CD4-positive, alpha-beta T cell (primary cell): ENCODE measurements around the gene SULT6B1. TPM values are rescaled to one million over a fixed set of nuclear protein-coding genes. Genes with fewer than 3 reads are reported as not detected.

Experiments used
- ATAC-seq: fragments of 200-7000 bp; cut with Tn5 transposase; one replicate; pipeline ENCODE4 v1.10.0; 2022; ENCODE audit warnings: mild to moderate bottlenecking; ENCODE audit not compliant: poor library complexity
- CTCF ChIA-PET: fragments of 350-600 bp; sonication (Branson Sonifier 250); formaldehyde crosslinking; loops from one replicate; lab custom pipeline; 2021; ENCODE audit warnings: antibody characterized with exemption, inconsistent platforms; lab: Charles Lee
- POLR2A ChIA-PET: fragments of 350-600 bp; sonication (Branson Sonifier 250); formaldehyde crosslinking; loops from one replicate; lab custom pipeline; 2021; ENCODE audit warnings: antibody characterized with exemption, inconsistent platforms; lab: Charles Lee
- DNase-seq, 14 experiments: peaks; one replicate each; pipeline ENCODE4 v3.0.0-alpha.2; 2013 to 2020; ENCODE audit warnings: mixed read lengths in 2 of 14
- H3K27ac ChIP-seq, 2 donors: one replicate each; pipeline versions ENCODE4 v1.5.1 to v1.7.0; 2013; ENCODE audit warnings: low read length in 2 of 2, low read depth in 1 of 2, mild to moderate bottlenecking in 1 of 2
- H3K27me3 ChIP-seq, 2 experiments: 1 replicate in 1 of 2; 2 replicates in 1 of 2; pipeline versions ENCODE4 v1.6.1 to v1.7.0; 2013; ENCODE audit warnings: low read length in 2 of 2, control low read depth in 1 of 2, mild to moderate bottlenecking in 1 of 2, moderate library complexity in 1 of 2; ENCODE audit not compliant: insufficient read depth in 2 of 2, control insufficient read depth in 1 of 2
- H3K36me3 ChIP-seq: one replicate; pipeline ENCODE4 v1.6.1; 2013; ENCODE audit warnings: low read length, control low read depth; ENCODE audit not compliant: insufficient read depth
- H3K4me1 ChIP-seq: one replicate; pipeline ENCODE4 v1.6.1; 2013; ENCODE audit warnings: low read length, control low read depth; ENCODE audit not compliant: insufficient read depth
- H3K4me3 ChIP-seq: one replicate; pipeline ENCODE4 v1.5.1; 2013; ENCODE audit warnings: mild to moderate bottlenecking, low read length, moderate library complexity
- H3K9me3 ChIP-seq, 2 experiments: 1 replicate in 1 of 2; 2 replicates in 1 of 2; pipeline versions ENCODE4 v1.6.1 to v1.7.0; 2013; ENCODE audit warnings: low read length in 2 of 2, mild to moderate bottlenecking in 2 of 2, control low read depth in 1 of 2, moderate library complexity in 1 of 2; ENCODE audit not compliant: control insufficient read depth in 1 of 2, insufficient read depth in 1 of 2
- H3K27ac Mint-ChIP-seq: one replicate; pipeline ENCODE4 v1.8.0; 2020; ENCODE audit warnings: mixed read lengths
- H3K27me3 Mint-ChIP-seq: one replicate; pipeline ENCODE4 v1.8.0; 2021; ENCODE audit warnings: mixed read lengths
- H3K36me3 Mint-ChIP-seq: one replicate; pipeline ENCODE4 v1.8.0; 2021; ENCODE audit warnings: low read depth, mixed read lengths
- H3K4me1 Mint-ChIP-seq: one replicate; pipeline ENCODE4 v1.8.0; 2021; ENCODE audit warnings: low read depth, mixed read lengths
- H3K4me3 Mint-ChIP-seq: one replicate; pipeline ENCODE4 v1.8.0; 2020; ENCODE audit warnings: mild to moderate bottlenecking, mixed read lengths
- H3K9me3 Mint-ChIP-seq: one replicate; pipeline ENCODE4 v1.8.0; 2020; ENCODE audit warnings: mixed read lengths
- intact Hi-C, 2 experiments: fragments of 100-400 bp; cut with DNase I in 1 of 2; cut with micrococcal nuclease in 1 of 2; formaldehyde crosslinking; loops; one replicate each; pipeline versions ENCODE4 v1.15.1 to v1.9.0; 2023 to 2025; cut with DNase I, micrococcal nuclease
- total RNA-seq, 174 experiments: library from RNA in 2 of 174; stranded (reverse) in 2 of 174; gene quantifications; one replicate each; pipeline ENCODE4 v1.2.3 and lab custom pipeline; 2021 to 2026
- TF ChIP-seq, protein P1 (sequence below): fragments of 200-600 bp; IDR thresholded peaks from one replicate; pipeline ENCODE4 v1.8.0; 2022; ENCODE audit warnings: antibody characterized with exemption, mild to moderate bottlenecking

SULT6B1 gene
- total RNA-seq, 2 experiments from 2014 or later: not detected

GRCh38 chr2:37180006-37180639 is 8.3 kb downstream of the SULT6B1 start:
- no peak overlapping the region for H3K27ac ChIP-seq
- peaks cover 0 to 6% of the 10 kb centered on the region in 2 experiments for H3K27me3 ChIP-seq
- Mint-ChIP-seq H3K27me3 (peaks cover 15% of the 10 kb centered on the region), H3K9me3 (no peaks in the 10 kb centered on the region), H3K4me1 (no peaks in the 10 kb centered on the region), H3K36me3 (no peaks in the 10 kb centered on the region), H3K27ac (no peak overlapping the region), H3K4me3 (no peak overlapping the region)
- ATAC-seq (no peak), DNase-seq (no peak)
- no peaks in the 10 kb centered on the region for H3K36me3 ChIP-seq
- ChIA-PET POLR2A (no interaction called here), CTCF (no interaction called here)
- intact Hi-C loops: no loop called here
- H3K4me1 ChIP-seq: no peaks in the 10 kb centered on the region
- H3K9me3 ChIP-seq: no peaks in the 10 kb centered on the region
- H3K4me3 ChIP-seq: no peak overlapping the region
- TF ChIP-seq, protein P1, sequence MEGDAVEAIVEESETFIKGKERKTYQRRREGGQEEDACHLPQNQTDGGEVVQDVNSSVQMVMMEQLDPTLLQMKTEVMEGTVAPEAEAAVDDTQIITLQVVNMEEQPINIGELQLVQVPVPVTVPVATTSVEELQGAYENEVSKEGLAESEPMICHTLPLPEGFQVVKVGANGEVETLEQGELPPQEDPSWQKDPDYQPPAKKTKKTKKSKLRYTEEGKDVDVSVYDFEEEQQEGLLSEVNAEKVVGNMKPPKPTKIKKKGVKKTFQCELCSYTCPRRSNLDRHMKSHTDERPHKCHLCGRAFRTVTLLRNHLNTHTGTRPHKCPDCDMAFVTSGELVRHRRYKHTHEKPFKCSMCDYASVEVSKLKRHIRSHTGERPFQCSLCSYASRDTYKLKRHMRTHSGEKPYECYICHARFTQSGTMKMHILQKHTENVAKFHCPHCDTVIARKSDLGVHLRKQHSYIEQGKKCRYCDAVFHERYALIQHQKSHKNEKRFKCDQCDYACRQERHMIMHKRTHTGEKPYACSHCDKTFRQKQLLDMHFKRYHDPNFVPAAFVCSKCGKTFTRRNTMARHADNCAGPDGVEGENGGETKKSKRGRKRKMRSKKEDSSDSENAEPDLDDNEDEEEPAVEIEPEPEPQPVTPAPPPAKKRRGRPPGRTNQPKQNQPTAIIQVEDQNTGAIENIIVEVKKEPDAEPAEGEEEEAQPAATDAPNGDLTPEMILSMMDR: no peak

DNA sequence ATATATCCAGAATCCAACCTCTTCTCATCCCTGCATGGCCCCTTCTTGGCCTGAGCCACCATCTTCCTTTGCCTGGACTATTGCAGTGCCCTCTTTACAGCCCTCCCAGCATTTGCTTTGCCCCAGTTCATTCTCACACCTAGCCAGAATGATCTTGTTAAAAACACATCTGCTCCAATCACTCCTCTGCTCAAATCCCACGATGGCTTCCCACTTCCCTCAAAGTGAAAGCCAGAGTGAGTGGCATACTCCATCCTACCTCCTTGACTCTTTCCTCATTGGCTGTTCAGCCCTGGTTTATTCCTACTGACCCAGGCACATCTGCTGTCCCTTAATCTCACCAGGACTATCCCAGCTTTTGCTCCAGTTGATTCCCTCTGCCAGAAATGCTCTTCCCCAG is 14.7 kb downstream of the SULT6B1 start:
- intact Hi-C loops: loop anchor here in 1 of 2 experiments (10.0 kb wide), 1 partner anchor 211 kb away; no protein-coding TSS in a partner anchor
- CTCF ChIA-PET: no interaction called here

GRCh38 chr2:37171624-37171950 is 16.9 kb downstream of the SULT6B1 start:
- Mint-ChIP-seq H3K27me3 (no peaks in the 10 kb centered on the region), H3K27ac (no peak overlapping the region), H3K4me3 (no peak overlapping the region), H3K4me1 (no peaks in the 10 kb centered on the region), H3K36me3 (no peaks in the 10 kb centered on the region), H3K9me3 (no peaks in the 10 kb centered on the region)
- Histone ChIP-seq H3K36me3 (no peaks in the 10 kb centered on the region), H3K9me3 (no peaks in the 10 kb centered on the region), H3K4me3 (no peak overlapping the region), H3K4me1 (no peaks in the 10 kb centered on the region), H3K27me3 (no peaks in the 10 kb centered on the region), H3K27ac (no peak overlapping the region)
- ChIA-PET CTCF (interaction anchor here (1.2 kb wide), 1 partner anchor 78 kb away, joined by 3 read pairs; no protein-coding TSS in a partner anchor), POLR2A (interaction anchor here (0.8 kb wide), 1 partner anchor 15 kb away, joined by 3 read pairs; the partner anchor contains the start of gene EIF2AK2)
- intact Hi-C loops: loop anchor here in 1 of 2 experiments (10.0 kb wide), 1 partner anchor 213 kb away; no protein-coding TSS in a partner anchor
- DNase-seq: no peak
- ATAC-seq: no peak
- TF ChIP-seq, protein P1: no peak

More for the DNA sequence above, 14.7 kb downstream of the SULT6B1 start:
- Mint-ChIP-seq H3K4me1 (no peaks in the 10 kb centered on the region), H3K27me3 (no peaks in the 10 kb centered on the region), H3K36me3 (no peaks in the 10 kb centered on the region), H3K4me3 (no peak overlapping the region), H3K27ac (no peak overlapping the region), H3K9me3 (no peaks in the 10 kb centered on the region)
- no peaks in the 10 kb centered on the region for H3K9me3 ChIP-seq
- no peaks in the 10 kb centered on the region for H3K27me3 ChIP-seq
- H3K4me1 ChIP-seq: no peaks in the 10 kb centered on the region
- POLR2A ChIA-PET: no interaction called here
- no peak overlapping the region for H3K27ac ChIP-seq
- ATAC-seq: no peak
- no peaks in the 10 kb centered on the region for H3K36me3 ChIP-seq
- DNase-seq: no peak
- TF ChIP-seq, protein P1: no peak
- no peak overlapping the region for H3K4me3 ChIP-seq
